WTC11 (cell line): ENCODE data around the gene ARID3C.

Experiments
- E2F1 ChIP-seq: sonication (generic); formaldehyde crosslinking; IDR thresholded peaks from 2 replicates; pipeline ENCODE4 v1.8.0; 2022; ENCODE audit warnings: mild to moderate bottlenecking, missing genetic modification reagents
- TF ChIP-seq, protein P1 (sequence below): sonication (generic); formaldehyde crosslinking; IDR thresholded peaks from 2 replicates; pipeline ENCODE4 v1.8.1; 2023; ENCODE audit warnings: mild to moderate bottlenecking, missing genetic modification reagents, borderline replicate concordance

DNA sequence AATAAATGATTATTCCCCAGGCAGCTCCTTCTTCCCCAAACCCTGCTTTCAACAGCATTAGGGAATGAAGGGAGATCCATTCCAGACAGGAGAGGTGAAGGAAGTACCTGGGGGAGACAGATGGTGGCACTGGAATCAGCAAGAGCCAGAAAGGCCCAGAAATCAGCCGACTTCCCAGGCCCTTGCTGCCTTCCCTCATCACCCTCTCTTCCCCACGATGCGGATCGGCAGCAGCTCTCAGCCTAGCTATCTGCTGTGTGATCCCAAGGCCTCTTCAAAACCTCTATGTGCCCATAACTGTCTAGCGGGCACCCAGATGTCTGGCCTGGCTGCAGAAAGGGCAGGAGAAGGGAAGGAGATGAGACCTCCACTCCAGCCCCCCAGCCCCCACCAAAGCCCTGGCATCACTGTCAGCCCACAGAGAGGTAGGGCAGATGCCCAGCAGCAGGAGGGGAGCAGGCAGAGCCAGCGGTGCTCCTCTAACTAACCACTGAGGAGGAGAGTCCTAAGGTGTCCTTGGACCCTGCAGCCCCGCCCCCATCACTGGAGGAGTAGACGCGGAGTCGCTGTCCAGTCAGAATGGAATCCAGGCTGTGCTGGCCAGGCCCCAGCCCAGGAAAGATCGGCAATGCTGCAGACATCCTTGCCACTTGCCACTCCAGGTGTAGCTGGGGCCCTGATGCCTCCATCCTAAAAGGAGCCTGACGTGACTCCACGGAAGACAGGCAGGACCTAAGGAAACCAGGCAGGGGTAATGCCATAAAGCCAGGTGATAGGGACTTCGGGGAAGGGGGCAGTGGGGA lies 52.1 kb downstream of the ARID3C start:
- TF ChIP-seq, protein P1, sequence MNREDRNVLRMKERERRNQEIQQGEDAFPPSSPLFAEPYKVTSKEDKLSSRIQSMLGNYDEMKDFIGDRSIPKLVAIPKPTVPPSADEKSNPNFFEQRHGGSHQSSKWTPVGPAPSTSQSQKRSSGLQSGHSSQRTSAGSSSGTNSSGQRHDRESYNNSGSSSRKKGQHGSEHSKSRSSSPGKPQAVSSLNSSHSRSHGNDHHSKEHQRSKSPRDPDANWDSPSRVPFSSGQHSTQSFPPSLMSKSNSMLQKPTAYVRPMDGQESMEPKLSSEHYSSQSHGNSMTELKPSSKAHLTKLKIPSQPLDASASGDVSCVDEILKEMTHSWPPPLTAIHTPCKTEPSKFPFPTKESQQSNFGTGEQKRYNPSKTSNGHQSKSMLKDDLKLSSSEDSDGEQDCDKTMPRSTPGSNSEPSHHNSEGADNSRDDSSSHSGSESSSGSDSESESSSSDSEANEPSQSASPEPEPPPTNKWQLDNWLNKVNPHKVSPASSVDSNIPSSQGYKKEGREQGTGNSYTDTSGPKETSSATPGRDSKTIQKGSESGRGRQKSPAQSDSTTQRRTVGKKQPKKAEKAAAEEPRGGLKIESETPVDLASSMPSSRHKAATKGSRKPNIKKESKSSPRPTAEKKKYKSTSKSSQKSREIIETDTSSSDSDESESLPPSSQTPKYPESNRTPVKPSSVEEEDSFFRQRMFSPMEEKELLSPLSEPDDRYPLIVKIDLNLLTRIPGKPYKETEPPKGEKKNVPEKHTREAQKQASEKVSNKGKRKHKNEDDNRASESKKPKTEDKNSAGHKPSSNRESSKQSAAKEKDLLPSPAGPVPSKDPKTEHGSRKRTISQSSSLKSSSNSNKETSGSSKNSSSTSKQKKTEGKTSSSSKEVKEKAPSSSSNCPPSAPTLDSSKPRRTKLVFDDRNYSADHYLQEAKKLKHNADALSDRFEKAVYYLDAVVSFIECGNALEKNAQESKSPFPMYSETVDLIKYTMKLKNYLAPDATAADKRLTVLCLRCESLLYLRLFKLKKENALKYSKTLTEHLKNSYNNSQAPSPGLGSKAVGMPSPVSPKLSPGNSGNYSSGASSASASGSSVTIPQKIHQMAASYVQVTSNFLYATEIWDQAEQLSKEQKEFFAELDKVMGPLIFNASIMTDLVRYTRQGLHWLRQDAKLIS (CRISPR knock-in tag), result no peak
- no peak for TF ChIP-seq E2F1
